ENCODE results near the gene SCNN1A. TPM values are rescaled to one million over a fixed set of nuclear protein-coding genes. Genes with fewer than 3 reads are reported as not detected.
A peak's percentile ranks its signal among the peaks of the same experiment; 100 is the strongest.

SCNN1A gene
- total and polyA plus RNA-seq, 2 of the 13 experiments (the other 11 are each of a cell fraction or from before 2014, with no cell fraction given), result 1.5 to 14.6 TPM

DNA sequence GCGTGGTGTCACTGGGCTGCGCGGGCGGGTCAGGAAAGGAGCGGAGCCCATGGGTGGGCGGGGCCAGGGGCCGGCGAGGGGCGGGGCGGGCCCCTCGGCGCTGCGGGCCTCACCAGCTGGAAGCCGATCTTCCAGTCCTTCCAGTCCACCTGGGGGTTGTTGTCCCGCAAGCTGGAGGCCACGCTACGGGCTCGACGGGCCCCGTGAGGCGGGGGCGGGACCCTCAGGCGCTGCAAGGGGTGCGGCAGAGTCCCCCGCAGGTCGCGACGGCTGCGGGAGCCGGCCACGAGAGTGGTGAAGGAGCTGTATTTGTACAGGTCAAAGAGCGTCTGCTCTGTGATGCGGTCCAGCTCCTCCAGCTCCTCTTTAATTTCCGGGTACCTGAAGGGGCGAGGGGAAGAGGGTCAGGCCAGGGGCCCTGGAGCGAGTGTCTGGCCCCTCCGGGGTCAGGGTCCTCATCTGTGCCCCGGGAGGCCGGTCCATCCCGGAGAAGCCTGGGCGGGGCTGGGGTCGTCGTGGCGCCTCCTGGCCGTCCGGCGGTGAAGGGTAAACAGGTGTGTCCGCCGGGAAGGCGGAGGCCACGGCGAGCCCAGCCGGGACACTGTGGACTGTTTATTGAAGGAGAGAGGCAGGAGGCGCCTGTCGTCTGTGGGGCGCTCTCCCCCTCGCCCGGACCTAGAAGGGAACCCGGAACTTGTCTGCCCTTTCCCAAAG lies 11.9 kb downstream of the SCNN1A start (continued):
- peak; percentile 31; the same call in 1 of the 2 replicates for TF ChIP-seq SSRP1 (CRISPR knock-in tag; IDR thresholded peaks at IDR 0.05)
- no peak for TF ChIP-seq ZNF660 (CRISPR knock-in tag; IDR thresholded peaks at IDR 0.05; ENCODE audit: borderline replicate concordance, low read depth)
- TF ChIP-seq GLI4 (CRISPR knock-in tag; IDR thresholded peaks at IDR 0.05; ENCODE audit: borderline replicate concordance), result 0 out of 2 replicates have a peak, but pooled peaks have one; percentile 48
- TF ChIP-seq, protein P1, sequence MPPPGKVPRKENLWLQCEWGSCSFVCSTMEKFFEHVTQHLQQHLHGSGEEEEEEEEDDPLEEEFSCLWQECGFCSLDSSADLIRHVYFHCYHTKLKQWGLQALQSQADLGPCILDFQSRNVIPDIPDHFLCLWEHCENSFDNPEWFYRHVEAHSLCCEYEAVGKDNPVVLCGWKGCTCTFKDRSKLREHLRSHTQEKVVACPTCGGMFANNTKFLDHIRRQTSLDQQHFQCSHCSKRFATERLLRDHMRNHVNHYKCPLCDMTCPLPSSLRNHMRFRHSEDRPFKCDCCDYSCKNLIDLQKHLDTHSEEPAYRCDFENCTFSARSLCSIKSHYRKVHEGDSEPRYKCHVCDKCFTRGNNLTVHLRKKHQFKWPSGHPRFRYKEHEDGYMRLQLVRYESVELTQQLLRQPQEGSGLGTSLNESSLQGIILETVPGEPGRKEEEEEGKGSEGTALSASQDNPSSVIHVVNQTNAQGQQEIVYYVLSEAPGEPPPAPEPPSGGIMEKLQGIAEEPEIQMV (CRISPR knock-in tag; IDR thresholded peaks at IDR 0.05; ENCODE audit: low read depth), result no peak
- TF ChIP-seq, protein P2, sequence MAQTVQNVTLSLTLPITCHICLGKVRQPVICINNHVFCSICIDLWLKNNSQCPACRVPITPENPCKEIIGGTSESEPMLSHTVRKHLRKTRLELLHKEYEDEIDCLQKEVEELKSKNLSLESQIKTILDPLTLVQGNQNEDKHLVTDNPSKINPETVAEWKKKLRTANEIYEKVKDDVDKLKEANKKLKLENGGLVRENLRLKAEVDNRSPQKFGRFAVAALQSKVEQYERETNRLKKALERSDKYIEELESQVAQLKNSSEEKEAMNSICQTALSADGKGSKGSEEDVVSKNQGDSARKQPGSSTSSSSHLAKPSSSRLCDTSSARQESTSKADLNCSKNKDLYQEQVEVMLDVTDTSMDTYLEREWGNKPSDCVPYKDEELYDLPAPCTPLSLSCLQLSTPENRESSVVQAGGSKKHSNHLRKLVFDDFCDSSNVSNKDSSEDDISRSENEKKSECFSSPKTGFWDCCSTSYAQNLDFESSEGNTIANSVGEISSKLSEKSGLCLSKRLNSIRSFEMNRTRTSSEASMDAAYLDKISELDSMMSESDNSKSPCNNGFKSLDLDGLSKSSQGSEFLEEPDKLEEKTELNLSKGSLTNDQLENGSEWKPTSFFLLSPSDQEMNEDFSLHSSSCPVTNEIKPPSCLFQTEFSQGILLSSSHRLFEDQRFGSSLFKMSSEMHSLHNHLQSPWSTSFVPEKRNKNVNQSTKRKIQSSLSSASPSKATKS (CRISPR knock-in tag; IDR thresholded peaks at IDR 0.05), result no peak
- TF ChIP-seq ZNF17 (CRISPR knock-in tag; IDR thresholded peaks at IDR 0.05), result no peak
- TF ChIP-seq GLMP (CRISPR knock-in tag; IDR thresholded peaks at IDR 0.05; ENCODE audit: borderline replicate concordance), result no peak
- peak; percentile 75 for TF ChIP-seq ZNF264 (CRISPR knock-in tag; IDR thresholded peaks at IDR 0.05)
- peak; percentile 68; the same call in 1 of the 2 replicates for TF ChIP-seq RAD21 (CRISPR knock-in tag; IDR thresholded peaks at IDR 0.05)
- peak; percentile 71; the same call in 1 of the 2 replicates for TF ChIP-seq ZNF766 (CRISPR knock-in tag; IDR thresholded peaks at IDR 0.05; ENCODE audit: borderline replicate concordance)
- TF ChIP-seq FOSL1 (CRISPR knock-in tag; IDR thresholded peaks at IDR 0.05; ENCODE audit: borderline replicate concordance), result no peak
- peak; percentile 53 for TF ChIP-seq TEAD3 (CRISPR knock-in tag; optimal IDR thresholded peaks at IDR 0.05; ENCODE audit: borderline replicate concordance)
- TF ChIP-seq ZNF383 (CRISPR knock-in tag; IDR thresholded peaks at IDR 0.05; ENCODE audit: borderline replicate concordance), result peak; percentile 51; the same call in 1 of the 2 replicates
- TF ChIP-seq, protein P3, sequence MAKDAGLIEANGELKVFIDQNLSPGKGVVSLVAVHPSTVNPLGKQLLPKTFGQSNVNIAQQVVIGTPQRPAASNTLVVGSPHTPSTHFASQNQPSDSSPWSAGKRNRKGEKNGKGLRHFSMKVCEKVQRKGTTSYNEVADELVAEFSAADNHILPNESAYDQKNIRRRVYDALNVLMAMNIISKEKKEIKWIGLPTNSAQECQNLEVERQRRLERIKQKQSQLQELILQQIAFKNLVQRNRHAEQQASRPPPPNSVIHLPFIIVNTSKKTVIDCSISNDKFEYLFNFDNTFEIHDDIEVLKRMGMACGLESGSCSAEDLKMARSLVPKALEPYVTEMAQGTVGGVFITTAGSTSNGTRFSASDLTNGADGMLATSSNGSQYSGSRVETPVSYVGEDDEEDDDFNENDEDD (CRISPR knock-in tag; IDR thresholded peaks at IDR 0.05; ENCODE audit: borderline replicate concordance), result no peak
- TF ChIP-seq SIN3B (IDR thresholded peaks at IDR 0.05; ENCODE audit: low read length), result no peak
- no peak for TF ChIP-seq E2F2 (CRISPR knock-in tag; IDR thresholded peaks at IDR 0.05; ENCODE audit: borderline replicate concordance)
- no peak for TF ChIP-seq SP1 (IDR thresholded peaks at IDR 0.05)
- peak; percentile 74 for TF ChIP-seq SP1 (CRISPR knock-in tag; IDR thresholded peaks at IDR 0.05)
- TF ChIP-seq MLXIP (CRISPR knock-in tag; IDR thresholded peaks at IDR 0.05; ENCODE audit: borderline replicate concordance), result no peak

All from HepG2 (cell line).